Gastroesophageal sphincter (tissue), 4 donors: ENCODE measurements around the gene HNRNPA0. TPM values are rescaled to one million over a fixed set of nuclear protein-coding genes. Genes with fewer than 3 reads are reported as not detected.
"Not testable (repeated sequence)": the region's sequence is repeated elsewhere in the genome, so short reads cannot be mapped to it uniquely, and the experiment has no call there.

Experiments
- ATAC-seq: fragments of 150-250 bp; one replicate; pipeline ENCODE4 v1.9.1; 2016; ENCODE audit warnings: mild to moderate bottlenecking, moderate library complexity
- H3K27ac ChIP-seq, 4 donors: fragments of 200-600 bp; sonication (generic) in 3 of 4; 1 replicate in 3 of 4; 2 replicates in 1 of 4; pipeline ENCODE4 v1.5.1; 2016 to 2019
- H3K27me3 ChIP-seq: fragments of 200-600 bp; sonication (generic); one replicate; pipeline ENCODE4 v1.5.1; 2019
- H3K36me3 ChIP-seq, 2 donors: fragments of 200-600 bp; sonication (generic); one replicate each; pipeline ENCODE4 v1.5.1; 2019; ENCODE audit warnings: control low read depth in 1 of 2
- H3K4me1 ChIP-seq, 3 donors: fragments of 200-600 bp; sonication (generic); 1 replicate in 2 of 3; 2 replicates in 1 of 3; pipeline ENCODE4 v1.5.1; 2016 to 2019; ENCODE audit warnings: control low read depth in 2 of 3
- H3K4me3 ChIP-seq, 2 donors: fragments of 200-600 bp; sonication (generic); one replicate each; pipeline ENCODE4 v1.5.1; 2019; ENCODE audit warnings: mild to moderate bottlenecking in 1 of 2, moderate library complexity in 1 of 2
- H3K9me3 ChIP-seq, 3 donors: fragments of 200-600 bp; sonication (generic); one replicate each; pipeline ENCODE4 v1.5.1; 2017 to 2019; ENCODE audit warnings: control low read depth in 2 of 3
- CTCF ChIP-seq, 4 experiments: fragments of 200-600 bp in 2 of 4; fragments of 450-650 bp in 2 of 4; sonication (generic) in 1 of 4; IDR thresholded peaks; one replicate each; pipeline ENCODE4 v1.5.1; 2017 to 2019; ENCODE audit warnings: antibody characterized with exemption in 4 of 4, mild to moderate bottlenecking in 2 of 4, moderate library complexity in 2 of 4
- EP300 ChIP-seq: sonication (generic); formaldehyde crosslinking; IDR thresholded peaks from one replicate; pipeline ENCODE4 v1.6.1; 2017; ENCODE audit warnings: antibody characterized with exemption, mild to moderate bottlenecking
- POLR2A ChIP-seq, 2 donors: fragments of 450-650 bp; IDR thresholded peaks; one replicate each; pipeline ENCODE4 v1.6.1; 2017; ENCODE audit warnings: antibody characterized with exemption in 2 of 2, mild to moderate bottlenecking in 2 of 2, moderate library complexity in 1 of 2
- POLR2AphosphoS5 ChIP-seq: sonication (generic); formaldehyde crosslinking; IDR thresholded peaks from one replicate; pipeline ENCODE4 v1.6.1; 2017; ENCODE audit warnings: antibody characterized with exemption
- WGBS, 2 donors: methylation state at CpG; one replicate each; pipeline ENCODE4 v1.1.5; 2018; ENCODE audit warnings: low coverage in 1 of 2; 5-methylcytosine and 5-hydroxymethylcytosine counted together
- total RNA-seq, 4 donors: library from RNA; depleted of rRNA; stranded (reverse); fragments of >200 nt; gene quantifications; one replicate each; pipeline ENCODE4 v1.1.0, GENCODE V29; 2016

Gene HNRNPA0
- total RNA-seq, 4 donors from 2014 or later = 9.9 to 17.2 (median 13.8) TPM

GRCh38 chr5:137794863-137795262, 40.7 kb upstream of the HNRNPA0 start:
- Histone ChIP-seq H3K27me3 (no peaks in the 10 kb centered on the region), H3K9me3 (no peaks in the 10 kb centered on the region), H3K27ac (no peak overlapping the region), H3K36me3 (no peaks in the 10 kb centered on the region), H3K4me3 (no peak overlapping the region), H3K4me1 (no peaks in the 10 kb centered on the region)
- no peak for ATAC-seq
- WGBS, 2 donors = 44% methylated on average over 1 of the region's 5 CpGs; no CpG with 5 or more reads in 1 of the 2 donors
- TF ChIP-seq EP300 = no peak

DNA sequence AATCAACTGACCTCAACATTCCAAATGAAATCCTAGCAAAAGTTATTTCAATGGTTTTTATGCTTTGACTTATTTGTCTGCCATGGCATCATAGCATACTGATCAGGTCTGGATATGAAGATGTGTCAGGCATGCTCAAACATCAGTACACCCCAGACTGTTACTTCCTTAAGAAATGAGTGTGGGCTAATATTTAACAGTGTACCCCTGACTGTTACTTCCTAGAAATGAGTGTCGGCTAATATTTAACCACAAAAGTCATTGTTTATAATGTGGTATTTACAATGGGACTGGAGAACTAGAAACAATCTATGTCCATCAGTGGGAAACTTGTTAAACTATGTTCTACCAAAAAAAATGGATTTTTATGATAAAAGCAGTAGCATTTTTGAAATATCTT, 38.1 kb upstream of the HNRNPA0 start:
- Histone ChIP-seq H3K36me3 (no peaks in the 10 kb centered on the region), H3K27ac (no peak overlapping the region), H3K9me3 (no peaks in the 10 kb centered on the region), H3K4me3 (no peak overlapping the region), H3K4me1 (no peaks in the 10 kb centered on the region), H3K27me3 (no peaks in the 10 kb centered on the region)
- no peak for TF ChIP-seq POLR2AphosphoS5
- TF ChIP-seq CTCF (IDR thresholded peaks at IDR 0.05) = no peak
- no peak for TF ChIP-seq EP300
- no peak for TF ChIP-seq POLR2A (IDR thresholded peaks at IDR 0.05)
- ATAC-seq = no peak
- WGBS, 2 donors = 65 to 90% methylated on average over 1 of the region's 1 CpG

GRCh38 chr5:137791799-137792198, 37.6 kb upstream of the HNRNPA0 start:
- no peak for ATAC-seq
- WGBS, 2 donors = 86 to 100% methylated on average over 3 to 4 of the region's 4 CpGs
- H3K9me3 ChIP-seq = no peaks in the 10 kb centered on the region
- no peak overlapping the region for H3K4me3 ChIP-seq
- H3K27ac ChIP-seq = no peak overlapping the region
- no peaks in the 10 kb centered on the region for H3K27me3 ChIP-seq
- TF ChIP-seq POLR2AphosphoS5 (no peak), EP300 (no peak), CTCF (IDR thresholded peaks at IDR 0.05) (no peak), POLR2A (IDR thresholded peaks at IDR 0.05) (no peak)
- no peaks in the 10 kb centered on the region for H3K4me1 ChIP-seq
- H3K36me3 ChIP-seq = no peaks in the 10 kb centered on the region

GRCh38 chr5:137791387-137791786, 37.2 kb upstream of the HNRNPA0 start:
- Histone ChIP-seq H3K27ac (no peak overlapping the region), H3K36me3 (no peaks in the 10 kb centered on the region), H3K27me3 (no peaks in the 10 kb centered on the region), H3K4me3 (no peak overlapping the region), H3K4me1 (no peaks in the 10 kb centered on the region), H3K9me3 (no peaks in the 10 kb centered on the region)
- no peak for ATAC-seq
- 85 to 91% methylated on average over 2 of the region's 2 CpGs for WGBS, 2 donors
- TF ChIP-seq CTCF (IDR thresholded peaks at IDR 0.05) (no peak), POLR2AphosphoS5 (no peak), POLR2A (IDR thresholded peaks at IDR 0.05) (no peak), EP300 (no peak)

DNA sequence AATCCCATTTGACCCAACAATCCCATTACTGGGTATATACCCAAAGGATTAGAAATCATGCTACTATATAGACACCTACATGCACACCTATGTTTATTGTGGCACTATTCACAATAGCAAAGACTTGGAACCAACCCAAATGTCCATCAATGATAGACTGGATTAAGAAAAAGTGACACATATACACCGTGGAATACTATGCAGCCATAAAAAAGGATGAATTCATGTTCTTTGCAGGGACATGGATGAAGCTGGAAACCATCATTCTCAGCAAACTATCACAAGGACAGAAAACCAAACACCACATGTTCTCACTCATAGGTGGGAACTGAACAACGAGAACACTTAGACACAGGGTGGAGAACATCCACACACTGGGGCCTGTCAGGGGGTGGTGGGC, 34.4 kb upstream of the HNRNPA0 start:
- H3K4me1 ChIP-seq, H3K27ac ChIP-seq, H3K9me3 ChIP-seq, H3K36me3 ChIP-seq, H3K4me3 ChIP-seq, H3K27me3 ChIP-seq, ATAC-seq: not testable (repeated sequence)
- 85 to 94% methylated on average over 2 of the region's 2 CpGs for WGBS, 2 donors

- 75 to 93% methylated on average over 1 to 2 of the region's 4 CpGs for WGBS, 2 donors
These were observed 28.9 kb upstream of the HNRNPA0 start for GRCh38 chr5:137782984-137783536.

More at GRCh38 chr5:137782984-137783536, 28.9 kb upstream of the HNRNPA0 start:
- Histone ChIP-seq H3K9me3 (no peaks in the 10 kb centered on the region), H3K4me1 (peaks cover 0 to 9% (median 0%) of the 10 kb centered on the region in 3 donors), H3K36me3 (no peaks in the 10 kb centered on the region), H3K4me3 (no peak overlapping the region), H3K27ac (no peak overlapping the region), H3K27me3 (no peaks in the 10 kb centered on the region)
- TF ChIP-seq POLR2A (IDR thresholded peaks at IDR 0.05) (no peak), EP300 (no peak), POLR2AphosphoS5 (no peak), CTCF (IDR thresholded peaks at IDR 0.05) (no peak)
- no peak for ATAC-seq
